MM.1S (cell line): Measurements from ENCODE around the gene GPR22.

Source experiments
- DNase-seq: peaks from one replicate; pipeline ENCODE4 v3.0.0-alpha.2; 2015
- H2AFZ ChIP-seq: fragments of 300-600 bp; sonication (generic); 2 replicates; pipeline ENCODE4 v1.6.0; 2016; ENCODE audit warnings: antibody characterized with exemption, low read length
- H3F3A ChIP-seq: fragments of 300-600 bp; sonication (generic); 2 replicates; pipeline ENCODE4 v1.6.1; 2016; ENCODE audit warnings: mild to moderate bottlenecking, antibody characterized with exemption, low read length, moderate library complexity, mixed read lengths; ENCODE audit not compliant: insufficient read depth
- H3K27ac ChIP-seq: fragments of 300-600 bp; sonication (generic); 2 replicates; pipeline ENCODE4 v1.5.1; 2016; ENCODE audit warnings: mild to moderate bottlenecking, low read length
- H3K27me3 ChIP-seq: fragments of 300-600 bp; sonication (generic); replicated peaks from 2 replicates; pipeline ENCODE4 v1.6.0; 2016; ENCODE audit warnings: low read length; ENCODE audit not compliant: insufficient read depth
- H3K36me3 ChIP-seq: fragments of 300-600 bp; sonication (generic); replicated peaks from 2 replicates; pipeline ENCODE4 v1.6.1; 2016; ENCODE audit warnings: mild to moderate bottlenecking, low read length, mixed read lengths; ENCODE audit not compliant: insufficient read depth
- H3K4me1 ChIP-seq: fragments of 300-600 bp; sonication (generic); 2 replicates; pipeline ENCODE4 v1.6.1; 2016; ENCODE audit warnings: low read length, mixed read lengths
- H3K4me2 ChIP-seq: fragments of 300-600 bp; sonication (generic); 2 replicates; pipeline ENCODE4 v1.6.0; 2016; ENCODE audit warnings: low read depth, low read length
- H3K4me3 ChIP-seq: fragments of 300-600 bp; sonication (generic); 2 replicates; pipeline ENCODE4 v1.5.1; 2016; ENCODE audit warnings: low read length, mixed read lengths
- H3K79me2 ChIP-seq: fragments of 300-600 bp; sonication (generic); 2 replicates; pipeline ENCODE4 v1.6.1; 2016; ENCODE audit warnings: mixed run types, low read length, mixed read lengths
- H3K9ac ChIP-seq: fragments of 300-600 bp; sonication (generic); 2 replicates; pipeline ENCODE4 v1.6.1; 2016; ENCODE audit warnings: low read length, mixed read lengths
- H3K9me2 ChIP-seq: fragments of 300-600 bp; sonication (generic); replicated peaks from 2 replicates; pipeline ENCODE4 v1.6.1; 2016; ENCODE audit warnings: mild to moderate bottlenecking, low read length, mixed read lengths; ENCODE audit not compliant: insufficient read depth
- H3K9me3 ChIP-seq: fragments of 300-600 bp; sonication (generic); replicated peaks from 2 replicates; pipeline ENCODE4 v1.6.1; 2016; ENCODE audit warnings: mild to moderate bottlenecking, low read length, mixed read lengths; ENCODE audit not compliant: insufficient read depth
- H4K20me1 ChIP-seq: fragments of 300-600 bp; sonication (generic); 2 replicates; pipeline ENCODE4 v1.6.1; 2016; ENCODE audit warnings: mild to moderate bottlenecking, low read length, moderate library complexity, mixed read lengths; ENCODE audit not compliant: insufficient read depth
- EZH2 ChIP-seq: fragments of 300-600 bp; sonication (generic); optimal IDR thresholded peaks from 2 replicates; pipeline ENCODE3; 2017; ENCODE audit warnings: low read depth, mild to moderate bottlenecking, antibody characterized with exemption, low read length, mixed read lengths
- EZH2phosphoT487 ChIP-seq: fragments of 300-600 bp; sonication (generic); IDR thresholded peaks from 2 replicates; pipeline ENCODE4 v1.6.1; 2018; ENCODE audit warnings: antibody characterized with exemption, low read length
- TF ChIP-seq, protein P1 (sequence below): fragments of 300-600 bp; sonication (generic); IDR thresholded peaks from 2 replicates; pipeline ENCODE4 v1.5.1; 2016; ENCODE audit warnings: antibody characterized with exemption, low read length, mixed read lengths

GPR22 gene

DNA sequence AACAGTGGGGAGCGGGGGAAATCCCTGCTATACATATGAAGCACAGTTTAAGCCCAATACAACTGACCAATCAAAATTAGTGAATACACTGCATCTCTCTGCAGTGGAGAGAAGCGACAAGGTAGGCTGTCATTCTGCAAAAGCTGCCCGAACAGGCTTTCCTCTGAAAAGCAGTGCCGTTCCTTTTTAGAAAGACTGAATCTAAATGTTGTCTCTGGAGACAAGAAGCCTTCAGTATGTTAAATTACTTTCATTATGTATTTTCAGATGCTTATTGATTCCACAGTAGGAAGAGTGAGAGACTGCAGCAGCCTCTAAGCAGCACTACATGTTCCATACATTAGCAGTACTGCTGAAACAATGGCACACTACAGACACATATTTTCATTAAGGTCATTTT lies at the start of gene GPR22:
TSS of gene GPR22 (plus strand) at position 129 of the 400 bp plus-strand sequence. CDS start 4,004 bp downstream, outside the sequence.
- Histone ChIP-seq H4K20me1 (no peaks in the 10 kb centered on the region), H3K36me3 (no peaks in the 10 kb centered on the region), H3K27me3 (no peaks in the 10 kb centered on the region), H3K9ac (no peak within 1 kb of the TSS), H3K4me2 (no peak within 1 kb of the TSS), H3K9me2 (no peaks in the 10 kb centered on the region), H3K9me3 (no peaks in the 10 kb centered on the region), H3K4me3 (no peak within 1 kb of the TSS), H3K4me1 (no peaks in the 10 kb centered on the region), H2AFZ (no peak within 1 kb of the TSS), H3F3A (no peaks in the 10 kb centered on the region), H3K27ac (no peak within 1 kb of the TSS), H3K79me2 (no peaks in the 10 kb centered on the region)
- TF ChIP-seq EZH2, result no peak
- no peak for TF ChIP-seq EZH2phosphoT487
- TF ChIP-seq, protein P1, sequence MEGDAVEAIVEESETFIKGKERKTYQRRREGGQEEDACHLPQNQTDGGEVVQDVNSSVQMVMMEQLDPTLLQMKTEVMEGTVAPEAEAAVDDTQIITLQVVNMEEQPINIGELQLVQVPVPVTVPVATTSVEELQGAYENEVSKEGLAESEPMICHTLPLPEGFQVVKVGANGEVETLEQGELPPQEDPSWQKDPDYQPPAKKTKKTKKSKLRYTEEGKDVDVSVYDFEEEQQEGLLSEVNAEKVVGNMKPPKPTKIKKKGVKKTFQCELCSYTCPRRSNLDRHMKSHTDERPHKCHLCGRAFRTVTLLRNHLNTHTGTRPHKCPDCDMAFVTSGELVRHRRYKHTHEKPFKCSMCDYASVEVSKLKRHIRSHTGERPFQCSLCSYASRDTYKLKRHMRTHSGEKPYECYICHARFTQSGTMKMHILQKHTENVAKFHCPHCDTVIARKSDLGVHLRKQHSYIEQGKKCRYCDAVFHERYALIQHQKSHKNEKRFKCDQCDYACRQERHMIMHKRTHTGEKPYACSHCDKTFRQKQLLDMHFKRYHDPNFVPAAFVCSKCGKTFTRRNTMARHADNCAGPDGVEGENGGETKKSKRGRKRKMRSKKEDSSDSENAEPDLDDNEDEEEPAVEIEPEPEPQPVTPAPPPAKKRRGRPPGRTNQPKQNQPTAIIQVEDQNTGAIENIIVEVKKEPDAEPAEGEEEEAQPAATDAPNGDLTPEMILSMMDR, result no peak
- no peak for DNase-seq

GRCh38 chr7:107427462-107427861 lies 42.4 kb upstream of the GPR22 start:
- H4K20me1 ChIP-seq, result no peaks in the 10 kb centered on the region
- no peak overlapping the region for H3K27ac ChIP-seq
- no peaks in the 10 kb centered on the region for H3K4me1 ChIP-seq
- no peak for DNase-seq
- TF ChIP-seq, protein P1, result no peak
- no peak for TF ChIP-seq EZH2
- TF ChIP-seq EZH2phosphoT487, result no peak
- no peaks in the 10 kb centered on the region for H3F3A ChIP-seq
- H3K9me2 ChIP-seq, result no peaks in the 10 kb centered on the region
- no peak overlapping the region for H3K4me3 ChIP-seq
- no peak overlapping the region for H3K9ac ChIP-seq
- H3K36me3 ChIP-seq, result no peaks in the 10 kb centered on the region
- no peak overlapping the region for H3K4me2 ChIP-seq
- H3K9me3 ChIP-seq, result no peaks in the 10 kb centered on the region
- no peaks in the 10 kb centered on the region for H3K79me2 ChIP-seq
- no peak overlapping the region for H2AFZ ChIP-seq
- H3K27me3 ChIP-seq, result no peaks in the 10 kb centered on the region

DNA sequence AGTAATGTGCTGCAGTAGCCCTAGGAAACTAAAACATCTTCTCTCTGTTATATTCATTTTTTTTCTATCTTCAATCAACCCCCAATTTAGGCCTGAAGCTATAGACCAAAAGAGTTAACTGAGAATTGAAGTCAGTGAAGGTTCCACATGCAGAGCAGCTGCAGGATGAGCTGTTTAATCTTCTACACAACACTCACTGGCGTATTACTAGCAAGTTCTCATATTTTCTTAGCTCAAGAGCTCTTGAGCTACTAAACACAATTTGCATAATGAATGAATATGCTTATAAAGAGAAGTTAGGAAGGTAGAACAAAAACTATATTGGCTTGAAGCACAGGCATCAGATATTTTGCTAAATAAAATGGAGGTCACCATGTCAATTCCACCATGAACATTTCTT lies 41.2 kb upstream of the GPR22 start:
- no peak overlapping the region for H3K9ac ChIP-seq
- H3K27ac ChIP-seq, result no peak overlapping the region
- no peaks in the 10 kb centered on the region for H3F3A ChIP-seq
- H3K4me1 ChIP-seq, result no peaks in the 10 kb centered on the region
- no peak overlapping the region for H3K4me3 ChIP-seq
- TF ChIP-seq, protein P1, result no peak
- TF ChIP-seq EZH2 (no peak), EZH2phosphoT487 (no peak)
- H3K36me3 ChIP-seq, result no peaks in the 10 kb centered on the region
- H3K9me2 ChIP-seq, result no peaks in the 10 kb centered on the region
- no peaks in the 10 kb centered on the region for H3K79me2 ChIP-seq
- no peaks in the 10 kb centered on the region for H3K9me3 ChIP-seq
- H2AFZ ChIP-seq, result no peak overlapping the region
- no peaks in the 10 kb centered on the region for H3K27me3 ChIP-seq
- H4K20me1 ChIP-seq, result no peaks in the 10 kb centered on the region
- H3K4me2 ChIP-seq, result no peak overlapping the region
- DNase-seq, result no peak
